HepG2 (cell line): Measurements from ENCODE around the gene MEAK7. TPM values are rescaled to one million over a fixed set of nuclear protein-coding genes. Genes with fewer than 3 reads are reported as not detected.

Source experiments
- ATAC-seq: fragments of 200-7000 bp; cut with Tn5 transposase; 3 replicates; pipeline ENCODE4 v1.9.1; 2020; ENCODE audit warnings: mild to moderate bottlenecking, moderate library complexity
- BruUV-seq: library from RNA; stranded (reverse); fragments of 400-500 nt; replicated peaks from 2 replicates; lab custom pipeline; 2021; lab: Mats Ljungman, UMichigan
- CTCF ChIA-PET: fragments of 300-600 bp; formaldehyde crosslinking; extraction: SDS; loops from one replicate; lab custom pipeline; 2021; ENCODE audit warnings: low total read pairs, inconsistent platforms, low intra/inter-chr PET ratio; lab: Yijun Ruan, JAX
- POLR2A ChIA-PET: fragments of 350-600 bp; sonication (Branson Sonifier 250); formaldehyde crosslinking; loops from one replicate; lab custom pipeline; 2020; ENCODE audit warnings: antibody characterized with exemption, inconsistent platforms; lab: Yijun Ruan, JAX
- DNase-seq: peaks from one replicate; pipeline ENCODE4 v3.0.0-alpha.2; 2015; ENCODE audit warnings: low spot score
- FAIRE-seq: peaks from 3 replicates; lab custom pipeline; 2011; peaks lifted over from hg19 to GRCh38; lab: Jason Lieb, UNC
- H2AFZ ChIP-seq: one replicate; pipeline ENCODE4 v1.6.1; 2011; ENCODE audit warnings: low read length, inconsistent platforms
- H3K27ac ChIP-seq: fragments of 300-600 bp; 3 replicates; pipeline ENCODE4 v1.8.0; 2011; ENCODE audit warnings: mixed run types, mild to moderate bottlenecking, mixed read lengths, low read length, inconsistent platforms; ENCODE audit not compliant: insufficient read depth; ENCODE audit errors: extremely low read length
- H3K27me3 ChIP-seq, 2 experiments: fragments of 200-600 bp in 1 of 2; 2 replicates in 1 of 2; 3 replicates in 1 of 2; pipeline versions ENCODE4 v1.6.0 to v1.8.0; 2011; ENCODE audit warnings: low read length in 2 of 2, mild to moderate bottlenecking in 2 of 2, moderate library complexity in 2 of 2, inconsistent platforms in 1 of 2; ENCODE audit not compliant: insufficient read depth in 2 of 2, control insufficient read depth in 1 of 2
- H3K36me3 ChIP-seq, 2 experiments: fragments of 200-600 bp in 1 of 2; replicated peaks in 1 of 2; 2 replicates in 1 of 2; 3 replicates in 1 of 2; pipeline versions ENCODE4 v1.5.1 to v1.8.0; 2011; ENCODE audit warnings: low read length in 2 of 2, inconsistent platforms in 1 of 2; ENCODE audit not compliant: insufficient read depth in 2 of 2, control insufficient read depth in 1 of 2
- H3K4me1 ChIP-seq: 2 replicates; pipeline ENCODE4 v1.5.1; 2012; ENCODE audit warnings: low read length, inconsistent platforms; ENCODE audit not compliant: insufficient read depth
- H3K4me2 ChIP-seq: 2 replicates; pipeline ENCODE4 v1.6.0; 2011; ENCODE audit warnings: low read depth, low read length, inconsistent platforms
- H3K4me3 ChIP-seq, 3 experiments: fragments of 200-600 bp in 1 of 3; sonication (generic), shearing (Covaris generic) in 1 of 3; replicated peaks in 1 of 3; 2 replicates each; pipeline ENCODE4 v1.5.1; 2011 to 2016; ENCODE audit warnings: low read length in 3 of 3, inconsistent platforms in 2 of 3, low read depth in 2 of 3, mild to moderate bottlenecking in 2 of 3, control low read depth in 1 of 3, mixed read lengths in 1 of 3; ENCODE audit not compliant: insufficient read depth in 1 of 3
- H3K79me2 ChIP-seq: one replicate; pipeline ENCODE4 v1.6.1; 2011; ENCODE audit warnings: low read length, inconsistent platforms; ENCODE audit not compliant: insufficient read depth
- H3K9ac ChIP-seq: 2 replicates; pipeline ENCODE4 v1.6.0; 2011; ENCODE audit warnings: mild to moderate bottlenecking, low read depth, low read length, inconsistent platforms; ENCODE audit not compliant: insufficient read depth
- H3K9me3 ChIP-seq: 2 replicates; pipeline ENCODE4 v1.5.1; 2012; ENCODE audit warnings: mild to moderate bottlenecking, low read length
- H4K20me1 ChIP-seq: 2 replicates; pipeline ENCODE4 v1.6.0; 2011; ENCODE audit warnings: inconsistent platforms, mild to moderate bottlenecking, low read length, moderate library complexity; ENCODE audit not compliant: insufficient read depth
- CENPX ChIP-seq: sonication (generic); formaldehyde crosslinking; IDR thresholded peaks from 2 replicates; pipeline ENCODE4 v1.9.0; 2021; ENCODE audit warnings: mild to moderate bottlenecking, missing genetic modification reagents, moderate library complexity
- FOSL2 ChIP-seq: sonication (generic); formaldehyde crosslinking; IDR thresholded peaks from 2 replicates; pipeline ENCODE4 v1.4.0; 2020; ENCODE audit warnings: missing genetic modification reagents
- KMT2A ChIP-seq: sonication (generic); formaldehyde crosslinking; IDR thresholded peaks from 2 replicates; pipeline ENCODE4 v1.4.0; 2020; ENCODE audit warnings: missing genetic modification reagents
- POLR2A ChIP-seq, 2 experiments: IDR thresholded peaks; 2 replicates each; pipeline ENCODE4 v1.6.1; 2011; ENCODE audit warnings: low read depth in 2 of 2, low read length in 2 of 2, mild to moderate bottlenecking in 1 of 2, moderate library complexity in 1 of 2; ENCODE audit not compliant: insufficient read depth in 1 of 2
- SMAD3 ChIP-seq: sonication (generic); formaldehyde crosslinking; IDR thresholded peaks from 2 replicates; pipeline ENCODE4 v1.4.0; 2020; ENCODE audit warnings: missing genetic modification reagents
- whole genome bisulfite sequencing: methylation state at CpG from one replicate; pipeline ENCODE4 v1.1.6; 2017; ENCODE audit warnings: low lambda C conversion rate; 5-methylcytosine and 5-hydroxymethylcytosine counted together
- in situ Hi-C: cut with HindIII; loops from 2 replicates; pipeline ENCODE4 v1.10.0; 2017; ENCODE audit warnings: low pct_unique_long_range_greater_than_20kb; ENCODE audit not compliant: extremely low pct_ligation_motif_present
- intact Hi-C: fragments of 100-400 bp; cut with micrococcal nuclease; formaldehyde crosslinking; loops from one replicate; pipeline ENCODE4 v1.10.0; 2022; ENCODE audit not compliant: unreplicated experiment
- polyA plus RNA-seq, 8 experiments: library from polyadenylated mRNA; depleted of rRNA in 3 of 8; stranded (reverse) in 7 of 8; unstranded in 1 of 8; fragments of >200 nt; fragmentation: Illumina TruSeq in 4 of 8; extraction: Trizol in 4 of 8; gene quantifications; 2 replicates each; pipeline versions ENCODE4 v1.2.1 to v1.2.3, GENCODE V29; 2011 to 2016; ENCODE audit warnings: low read depth in 4 of 8, missing spikeins in 1 of 8, mixed read lengths in 1 of 8; ENCODE audit not compliant: insufficient read depth in 1 of 8
- total RNA-seq, 5 experiments: library from RNA; depleted of rRNA; stranded (reverse); fragments of >200 nt; fragmentation: Illumina TruSeq; extraction: Trizol; gene quantifications; 2 replicates each; pipeline ENCODE4 v1.2.3, GENCODE V29; 2016; ENCODE audit warnings: low read depth in 1 of 5
- TF ChIP-seq, protein P1 (sequence below): sonication (generic); formaldehyde crosslinking; IDR thresholded peaks from 2 replicates; pipeline ENCODE4 v1.8.1; 2023; ENCODE audit warnings: missing genetic modification reagents, inconsistent platforms, borderline replicate concordance
- TF ChIP-seq, protein P2 (sequence below): IDR thresholded peaks from 2 replicates; pipeline ENCODE4 v1.6.1; 2016; ENCODE audit warnings: missing biosample characterization, missing genetic modification reagents, low read depth
- TF ChIP-seq, protein P3 (sequence below), 2 experiments: IDR thresholded peaks; 2 replicates each; pipeline ENCODE4 v1.6.1; 2011 to 2012; ENCODE audit warnings: low read length in 2 of 2, borderline replicate concordance in 1 of 2, low read depth in 1 of 2, mild to moderate bottlenecking in 1 of 2, moderate library complexity in 1 of 2

Gene MEAK7
- total and polyA plus RNA-seq, 2 of the 13 experiments (the other 11 are each of a cell fraction or from before 2014, with no cell fraction given) = 11.8 to 14.7 TPM

DNA sequence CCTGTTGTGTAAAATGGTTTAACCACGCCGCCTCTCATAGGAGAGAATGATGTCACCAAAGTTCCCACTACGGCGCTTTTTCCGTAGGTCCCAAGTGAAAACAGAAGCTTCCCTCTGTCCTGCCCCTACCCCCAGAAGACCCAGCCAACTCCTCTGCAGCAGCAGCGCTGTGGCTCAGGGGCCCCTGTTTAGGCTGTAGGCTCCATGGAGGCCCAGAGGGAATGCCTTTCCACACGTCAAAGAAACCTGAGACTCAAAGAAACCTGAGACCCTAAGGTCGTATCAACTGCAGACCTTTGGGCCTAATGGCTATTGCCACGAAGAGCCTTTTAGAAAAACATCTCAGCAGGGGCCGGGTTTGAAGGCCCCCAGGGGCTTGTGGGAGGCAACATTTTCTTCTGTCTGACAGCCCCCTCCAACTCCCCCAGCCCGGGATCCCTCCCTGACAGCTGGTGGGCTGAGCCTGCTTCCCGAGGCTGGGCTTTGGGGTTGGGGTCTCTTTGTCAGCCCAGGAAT lies 43.1 kb upstream of the MEAK7 start (continued):
- TF ChIP-seq, protein P1, sequence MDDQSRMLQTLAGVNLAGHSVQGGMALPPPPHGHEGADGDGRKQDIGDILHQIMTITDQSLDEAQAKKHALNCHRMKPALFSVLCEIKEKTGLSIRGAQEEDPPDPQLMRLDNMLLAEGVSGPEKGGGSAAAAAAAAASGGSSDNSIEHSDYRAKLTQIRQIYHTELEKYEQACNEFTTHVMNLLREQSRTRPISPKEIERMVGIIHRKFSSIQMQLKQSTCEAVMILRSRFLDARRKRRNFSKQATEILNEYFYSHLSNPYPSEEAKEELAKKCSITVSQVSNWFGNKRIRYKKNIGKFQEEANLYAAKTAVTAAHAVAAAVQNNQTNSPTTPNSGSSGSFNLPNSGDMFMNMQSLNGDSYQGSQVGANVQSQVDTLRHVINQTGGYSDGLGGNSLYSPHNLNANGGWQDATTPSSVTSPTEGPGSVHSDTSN (CRISPR knock-in tag) = no peak
- no peak for TF ChIP-seq CENPX (CRISPR knock-in tag)

DNA sequence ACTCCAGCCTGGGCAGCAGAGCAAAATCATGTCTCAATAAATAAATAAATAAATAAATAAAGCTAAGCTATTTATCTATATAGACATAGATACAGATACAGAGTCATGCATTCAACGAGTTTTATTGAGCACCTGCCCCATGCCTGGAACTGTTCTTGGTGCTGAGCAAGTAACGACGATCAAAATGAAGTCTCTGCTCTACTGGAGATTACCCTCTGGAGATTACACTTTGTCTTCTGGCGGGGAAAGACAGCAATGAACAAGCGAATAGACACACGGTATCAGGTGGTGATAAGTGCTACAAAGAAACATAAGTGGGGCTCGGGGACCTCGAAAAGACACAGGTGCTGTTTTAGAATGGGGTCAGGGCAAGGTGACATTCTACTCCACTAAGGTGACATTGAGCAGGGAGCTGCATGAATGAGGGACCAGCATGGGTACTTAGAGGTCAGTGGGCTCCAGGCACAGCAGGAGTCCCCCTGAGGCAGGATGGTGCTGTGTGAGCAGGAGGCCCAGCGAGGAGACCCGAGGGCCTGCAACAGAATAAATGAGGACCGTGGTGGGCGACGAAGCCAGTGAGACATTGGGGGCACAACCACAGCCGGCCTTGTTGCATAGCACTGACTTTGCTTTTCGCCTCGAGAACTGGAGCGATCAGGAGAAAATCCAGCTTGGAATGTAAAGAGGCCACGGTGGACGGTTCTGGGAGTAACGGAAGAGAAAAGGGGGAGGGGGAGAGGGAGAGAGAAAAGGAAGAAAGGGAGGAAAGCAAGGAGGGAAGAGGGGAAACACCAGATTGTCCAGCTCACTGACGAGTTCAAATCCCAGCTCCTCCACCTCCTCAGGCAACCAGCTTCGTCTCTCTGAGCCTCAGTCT lies 42.4 kb upstream of the MEAK7 start:
- CTCF ChIA-PET = no interaction called here
- no peaks in the 10 kb centered on the region for H3K36me3 ChIP-seq
- peaks cover 40% of the 10 kb centered on the region for H3K4me1 ChIP-seq
- no peak overlapping the region for H3K27ac ChIP-seq
- peak overlapping the region; percentile 39; the same call in 1 of the 2 replicates for H3K4me2 ChIP-seq
- in situ Hi-C loops (no loop called here), intact Hi-C loops (no loop called here)
- DNase-seq (no peak), FAIRE-seq (no peak), ATAC-seq (no peak)
- H4K20me1 ChIP-seq = no peaks in the 10 kb centered on the region
- POLR2A ChIA-PET = no interaction called here
- H3K27me3 ChIP-seq = peaks cover 3 to 33% of the 10 kb centered on the region in 2 experiments; a peak in 4 of 5 replicates
- H3K9ac ChIP-seq = no peak overlapping the region
- WGBS = 66% methylated on average over 22 of the region's 22 CpGs
- no peak overlapping the region for H2AFZ ChIP-seq
- TF ChIP-seq KMT2A (CRISPR knock-in tag) = no peak
- TF ChIP-seq, protein P2, sequence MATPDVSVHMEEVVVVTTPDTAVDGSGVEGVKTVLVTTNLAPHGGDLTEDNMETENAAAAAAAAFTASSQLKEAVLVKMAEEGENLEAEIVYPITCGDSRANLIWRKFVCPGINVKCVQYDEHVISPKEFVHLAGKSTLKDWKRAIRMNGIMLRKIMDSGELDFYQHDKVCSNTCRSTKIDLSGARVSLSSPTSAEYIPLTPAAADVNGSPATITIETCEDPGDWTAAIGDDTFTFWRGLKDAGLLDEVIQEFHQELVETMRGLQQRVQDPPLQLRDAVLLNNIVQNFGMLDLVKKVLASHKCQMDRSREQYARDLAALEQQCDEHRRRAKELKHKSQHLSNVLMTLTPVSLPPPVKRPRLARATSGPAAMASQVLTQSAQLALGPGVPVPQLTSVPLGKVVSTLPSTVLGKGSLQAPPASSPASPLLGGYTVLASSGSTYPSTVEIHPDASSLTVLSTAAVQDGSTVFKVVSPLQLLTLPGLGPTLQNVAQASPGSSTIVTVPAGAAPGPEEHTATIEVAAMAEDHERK (CRISPR knock-in tag) = no peak
- no peak for TF ChIP-seq SMAD3
- TF ChIP-seq FOSL2 = no peak
- TF ChIP-seq, protein P3, sequence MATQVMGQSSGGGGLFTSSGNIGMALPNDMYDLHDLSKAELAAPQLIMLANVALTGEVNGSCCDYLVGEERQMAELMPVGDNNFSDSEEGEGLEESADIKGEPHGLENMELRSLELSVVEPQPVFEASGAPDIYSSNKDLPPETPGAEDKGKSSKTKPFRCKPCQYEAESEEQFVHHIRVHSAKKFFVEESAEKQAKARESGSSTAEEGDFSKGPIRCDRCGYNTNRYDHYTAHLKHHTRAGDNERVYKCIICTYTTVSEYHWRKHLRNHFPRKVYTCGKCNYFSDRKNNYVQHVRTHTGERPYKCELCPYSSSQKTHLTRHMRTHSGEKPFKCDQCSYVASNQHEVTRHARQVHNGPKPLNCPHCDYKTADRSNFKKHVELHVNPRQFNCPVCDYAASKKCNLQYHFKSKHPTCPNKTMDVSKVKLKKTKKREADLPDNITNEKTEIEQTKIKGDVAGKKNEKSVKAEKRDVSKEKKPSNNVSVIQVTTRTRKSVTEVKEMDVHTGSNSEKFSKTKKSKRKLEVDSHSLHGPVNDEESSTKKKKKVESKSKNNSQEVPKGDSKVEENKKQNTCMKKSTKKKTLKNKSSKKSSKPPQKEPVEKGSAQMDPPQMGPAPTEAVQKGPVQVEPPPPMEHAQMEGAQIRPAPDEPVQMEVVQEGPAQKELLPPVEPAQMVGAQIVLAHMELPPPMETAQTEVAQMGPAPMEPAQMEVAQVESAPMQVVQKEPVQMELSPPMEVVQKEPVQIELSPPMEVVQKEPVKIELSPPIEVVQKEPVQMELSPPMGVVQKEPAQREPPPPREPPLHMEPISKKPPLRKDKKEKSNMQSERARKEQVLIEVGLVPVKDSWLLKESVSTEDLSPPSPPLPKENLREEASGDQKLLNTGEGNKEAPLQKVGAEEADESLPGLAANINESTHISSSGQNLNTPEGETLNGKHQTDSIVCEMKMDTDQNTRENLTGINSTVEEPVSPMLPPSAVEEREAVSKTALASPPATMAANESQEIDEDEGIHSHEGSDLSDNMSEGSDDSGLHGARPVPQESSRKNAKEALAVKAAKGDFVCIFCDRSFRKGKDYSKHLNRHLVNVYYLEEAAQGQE (IDR thresholded peaks at IDR 0.05; ENCODE audit: borderline replicate concordance in 1 of 2, low read depth in 1 of 2, low read length in 2 of 2) = peak in 1 of 2 experiments; percentile 35; a peak in 1 of 4 replicates
- no peak for TF ChIP-seq POLR2A (IDR thresholded peaks at IDR 0.05; ENCODE audit: insufficient read depth in 1 of 2, low read depth in 2 of 2, low read length in 2 of 2)
- no peak overlapping the region for H3K4me3 ChIP-seq
- no TSS peak for BruUV-seq
- no peaks in the 10 kb centered on the region for H3K79me2 ChIP-seq
- H3K9me3 ChIP-seq = no peaks in the 10 kb centered on the region
